Measurements from ENCODE around the gene QRFP. TPM values are rescaled to one million over a fixed set of nuclear protein-coding genes. Genes with fewer than 3 reads are reported as not detected.

The QRFP gene
- total RNA-seq, 1 experiment from 2014 or later, result not detected

GRCh38 chr9:130908878-130909355 lies 12.3 kb upstream of the QRFP start (continued):
- TF ChIP-seq YY1 (IDR thresholded peaks at IDR 0.05; ENCODE audit: extremely low read depth, insufficient replicate concordance, low read depth, low read length), result no peak
- TF ChIP-seq POLR2AphosphoS5 (IDR thresholded peaks at IDR 0.05; ENCODE audit: low read depth, low read length), result no peak
- no peak for TF ChIP-seq RAD21 (IDR thresholded peaks at IDR 0.05; ENCODE audit: low read depth)

- H3K4me1 ChIP-seq (ENCODE audit: control insufficient read depth in 1 of 2, insufficient read depth in 2 of 2, low read length in 2 of 2), result no peaks in the 10 kb centered on the region
- TF ChIP-seq EGR1 (IDR thresholded peaks at IDR 0.05; ENCODE audit: low read depth) (no peak), RAD21 (IDR thresholded peaks at IDR 0.05; ENCODE audit: low read depth) (no peak), POLR2AphosphoS5 (IDR thresholded peaks at IDR 0.05; ENCODE audit: low read depth, low read length) (no peak), CTCF (IDR thresholded peaks at IDR 0.05 in 2 of 3, conservative IDR thresholded peaks at IDR 0.05 in 1 of 3; ENCODE audit: borderline replicate concordance in 1 of 3, insufficient read depth in 1 of 3, low read depth in 2 of 3, low read length in 2 of 3) (no peak), JUND (IDR thresholded peaks at IDR 0.05) (no peak), TCF7L2 (IDR thresholded peaks at IDR 0.05; ENCODE audit: borderline replicate concordance, extremely low read depth, insufficient read depth, insufficient read length) (no peak), POLR2A (IDR thresholded peaks at IDR 0.05; ENCODE audit: borderline replicate concordance, extremely low read depth, insufficient read depth, insufficient read length) (no peak), CBX3 (IDR thresholded peaks at IDR 0.05; ENCODE audit: low read depth) (no peak), SRF (IDR thresholded peaks at IDR 0.05; ENCODE audit: low read depth) (no peak), CEBPB (IDR thresholded peaks at IDR 0.05; ENCODE audit: low read depth) (no peak), SIN3A (IDR thresholded peaks at IDR 0.05; ENCODE audit: low read depth) (no peak)
- H3K4me3 ChIP-seq (replicated peaks in 1 of 2; ENCODE audit: low read depth in 1 of 2, low read length in 2 of 2), result no peak overlapping the region
- no peaks in the 10 kb centered on the region for H3K9me2 ChIP-seq (ENCODE audit: insufficient read depth)
- BruUV-seq (replicated peaks), result no TSS peak
- H3K27ac ChIP-seq (ENCODE audit: low read depth, low read length), result no peak overlapping the region
- ChIA-PET POLR2A (interaction anchor here (0.7 kb wide), 1 partner anchor 71 kb away, joined by 3 read pairs; no protein-coding TSS in a partner anchor), RAD21 (ENCODE audit: low non-redundant PET in 1 of 2, low total read pairs in 2 of 2, uncharacterized antibody in 2 of 2, unreplicated experiment in 2 of 2) (interaction anchor here in 1 of 2 experiments (0.5 kb wide), 1 partner anchor 45 kb away, joined by 6 read pairs; no protein-coding TSS in a partner anchor), CTCF (no interaction called here)
- H3K9me3 ChIP-seq (ENCODE audit: control insufficient read depth in 1 of 2, insufficient read depth in 1 of 2, low read depth in 1 of 2, low read length in 2 of 2), result no peaks in the 10 kb centered on the region
- no peak overlapping the region for H3K9ac ChIP-seq (ENCODE audit: low read length)
- DNase-seq (ENCODE audit: low read depth, low spot score) (no peak), ATAC-seq (no peak)
- H3K4me2 ChIP-seq (ENCODE audit: low read length), result no peak overlapping the region
- no peaks in the 10 kb centered on the region for H3K36me3 ChIP-seq (ENCODE audit: control insufficient read depth in 1 of 2, insufficient read depth in 2 of 2, low read length in 2 of 2)
- no peaks in the 10 kb centered on the region for H4K20me1 ChIP-seq (ENCODE audit: insufficient read depth)
- no peak overlapping the region for H2AFZ ChIP-seq (ENCODE audit: low read depth, low read length, poor library complexity, severe bottlenecking)
- no peaks in the 10 kb centered on the region for H3K79me2 ChIP-seq (ENCODE audit: insufficient read depth, low read length)
- intact Hi-C loops (cut with micrococcal nuclease), result no loop called here
- H3K27me3 ChIP-seq (ENCODE audit: insufficient read depth, low read length), result no peaks in the 10 kb centered on the region
These were observed 11.7 kb upstream of the QRFP start for GRCh38 chr9:130908146-130908877.
